NCI-H2196 treated with DMSO at 0.1 percent for 48 hours (cell line): ENCODE measurements around the gene PIK3R6.

ENCODE experiments used
- DNase-seq: peaks from one replicate; lab custom pipeline; 2025; ENCODE audit not compliant: unreplicated experiment; lab: John Stamatoyannopoulos, UW

Gene PIK3R6

DNA sequence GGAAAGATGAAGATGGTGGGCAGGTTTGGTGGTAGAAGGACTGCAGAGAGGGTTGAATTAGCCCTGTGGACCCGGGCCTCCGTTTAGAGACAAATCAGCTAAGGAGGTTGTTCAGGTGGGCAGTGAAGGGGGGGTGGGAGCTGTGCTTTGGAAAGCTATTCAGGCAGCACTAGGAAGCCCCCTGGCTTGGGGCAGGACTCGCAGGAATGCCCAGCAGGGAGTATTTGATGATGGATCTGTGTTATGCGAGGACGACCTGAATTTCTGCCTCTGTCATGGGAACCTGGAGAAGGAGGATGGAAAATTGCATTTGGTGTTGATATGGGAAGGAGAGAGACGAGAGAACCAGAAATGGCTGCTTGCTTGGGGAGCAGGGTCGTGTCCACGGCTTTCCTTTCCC is 112.6 kb downstream of the PIK3R6 start:
- DNase-seq, result no peak

DNA sequence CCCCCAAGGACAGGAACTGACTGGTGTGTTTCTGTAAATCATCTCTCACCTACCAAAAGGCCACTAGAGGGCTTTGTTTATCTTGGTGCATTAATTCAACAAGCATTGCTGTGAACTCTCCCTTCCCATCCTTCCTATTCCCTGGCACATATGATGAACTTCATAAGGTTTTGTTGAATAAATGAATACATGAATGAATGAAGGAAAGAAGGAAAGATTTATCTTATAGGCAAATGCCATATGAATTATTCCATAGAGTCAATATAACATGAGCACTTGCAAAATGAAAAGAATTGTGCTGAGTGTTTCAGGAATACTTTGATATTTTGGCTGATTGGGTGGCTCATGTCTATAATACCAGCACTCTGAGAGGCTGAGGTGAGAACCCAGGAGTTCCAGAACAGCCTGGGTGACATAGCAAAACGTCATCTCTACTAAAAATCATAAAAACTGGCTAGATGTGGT is 113.5 kb downstream of the PIK3R6 start:
- DNase-seq, result no peak

DNA sequence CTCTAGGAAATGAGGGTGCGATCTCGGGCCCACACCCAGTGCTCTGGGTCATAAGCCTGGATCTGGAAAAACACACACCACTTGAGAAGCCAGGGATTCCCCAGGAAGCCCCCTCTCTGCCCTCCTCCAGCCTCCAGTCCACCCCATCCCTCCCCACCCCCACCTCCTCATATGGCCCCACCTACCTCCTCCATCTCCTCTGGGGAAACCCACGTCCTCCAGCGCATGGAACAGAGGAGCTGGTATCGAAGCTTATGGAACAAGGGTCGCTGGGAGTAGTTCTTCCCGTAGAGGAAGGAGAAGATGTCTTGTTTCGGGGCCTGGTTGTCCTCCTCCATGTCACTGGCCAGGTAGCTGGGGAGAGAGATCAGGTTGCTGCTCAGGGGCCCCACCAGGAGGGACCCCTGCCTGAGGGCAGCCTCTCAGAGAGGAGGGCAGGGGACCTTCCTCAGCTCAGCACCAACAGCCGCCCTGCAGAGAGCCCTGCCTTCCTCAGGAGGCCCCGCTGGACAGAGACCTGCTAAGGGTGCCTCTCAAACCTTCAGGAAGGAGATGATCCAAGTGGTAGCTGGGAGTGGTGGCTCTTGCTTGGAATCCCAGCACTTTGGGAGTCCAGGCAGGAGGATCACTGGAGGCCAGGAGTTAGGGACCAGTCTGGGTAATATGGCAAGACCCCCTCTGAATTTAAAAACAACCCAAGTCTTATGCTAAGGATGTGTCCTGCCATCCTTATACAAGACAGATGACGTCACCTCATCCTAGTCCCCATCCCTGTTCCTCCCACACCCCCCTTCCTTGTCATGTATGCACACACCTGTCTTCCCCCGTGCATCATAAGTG is 114.1 kb downstream of the PIK3R6 start:
- DNase-seq, result no peak
